Esophagus squamous epithelium (tissue), 4 donors: Measurements from ENCODE around the gene ERCC4.

Experiments
- POLR2A ChIP-seq, 4 donors: fragments of 450-650 bp; IDR thresholded peaks; one replicate each; pipeline ENCODE4 v1.6.1; 2017; ENCODE audit warnings: antibody characterized with exemption in 4 of 4, mild to moderate bottlenecking in 4 of 4, moderate library complexity in 3 of 4
- TF ChIP-seq, protein P1 (sequence below), 6 experiments: fragments of 450-650 bp in 4 of 6; fragments of 200-600 bp in 2 of 6; sonication (generic) in 2 of 6; IDR thresholded peaks; one replicate each; pipeline ENCODE4 v1.5.1; 2016 to 2019; ENCODE audit warnings: antibody characterized with exemption in 6 of 6, mild to moderate bottlenecking in 4 of 6, moderate library complexity in 4 of 6

DNA sequence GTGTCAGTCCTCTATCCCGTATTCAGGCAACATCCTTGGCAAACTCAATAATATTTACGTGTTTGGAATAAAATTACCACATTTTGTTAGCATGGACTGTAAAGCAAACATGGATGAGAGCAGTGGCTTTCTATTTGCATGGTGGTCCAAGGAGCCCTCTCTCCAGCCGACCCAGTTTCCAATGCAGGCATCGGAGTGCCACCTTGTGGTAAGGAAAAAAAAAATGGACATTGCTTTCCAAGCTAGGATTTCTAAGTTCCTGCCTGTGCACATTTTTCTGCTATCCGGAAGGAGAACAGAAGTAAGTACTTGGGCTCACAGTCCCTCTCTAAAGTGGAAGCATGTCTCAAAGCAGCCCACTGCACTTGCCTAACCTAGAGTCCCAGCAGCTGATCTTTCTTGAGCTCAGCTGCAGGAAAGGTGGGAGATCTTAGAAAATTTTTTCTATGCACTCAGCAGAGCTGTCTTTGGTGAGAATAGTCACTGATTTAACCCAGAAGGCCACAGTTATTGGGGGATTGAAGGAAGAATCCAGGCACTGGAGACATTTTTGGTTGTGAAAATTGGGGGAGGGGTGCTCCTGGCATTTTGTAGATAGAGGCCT, 46.0 kb upstream of the ERCC4 start:
- TF ChIP-seq, protein P1, sequence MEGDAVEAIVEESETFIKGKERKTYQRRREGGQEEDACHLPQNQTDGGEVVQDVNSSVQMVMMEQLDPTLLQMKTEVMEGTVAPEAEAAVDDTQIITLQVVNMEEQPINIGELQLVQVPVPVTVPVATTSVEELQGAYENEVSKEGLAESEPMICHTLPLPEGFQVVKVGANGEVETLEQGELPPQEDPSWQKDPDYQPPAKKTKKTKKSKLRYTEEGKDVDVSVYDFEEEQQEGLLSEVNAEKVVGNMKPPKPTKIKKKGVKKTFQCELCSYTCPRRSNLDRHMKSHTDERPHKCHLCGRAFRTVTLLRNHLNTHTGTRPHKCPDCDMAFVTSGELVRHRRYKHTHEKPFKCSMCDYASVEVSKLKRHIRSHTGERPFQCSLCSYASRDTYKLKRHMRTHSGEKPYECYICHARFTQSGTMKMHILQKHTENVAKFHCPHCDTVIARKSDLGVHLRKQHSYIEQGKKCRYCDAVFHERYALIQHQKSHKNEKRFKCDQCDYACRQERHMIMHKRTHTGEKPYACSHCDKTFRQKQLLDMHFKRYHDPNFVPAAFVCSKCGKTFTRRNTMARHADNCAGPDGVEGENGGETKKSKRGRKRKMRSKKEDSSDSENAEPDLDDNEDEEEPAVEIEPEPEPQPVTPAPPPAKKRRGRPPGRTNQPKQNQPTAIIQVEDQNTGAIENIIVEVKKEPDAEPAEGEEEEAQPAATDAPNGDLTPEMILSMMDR (IDR thresholded peaks at IDR 0.05) = peak in 1 of 6 experiments; percentile 21
- no peak for TF ChIP-seq POLR2A (IDR thresholded peaks at IDR 0.05)
